Psoas muscle (tissue), 8 donors: Measurements from ENCODE around the gene DDTL. TPM values are rescaled to one million over a fixed set of nuclear protein-coding genes. Genes with fewer than 3 reads are reported as not detected.
A peak's percentile ranks its signal among the peaks of the same experiment; 100 is the strongest.
"Not testable (repeated sequence)": the region's sequence is repeated elsewhere in the genome, so short reads cannot be mapped to it uniquely, and the experiment has no call there.

Source experiments
- ATAC-seq, 4 donors: fragments of 200-7000 bp; cut with Tn5 transposase; one replicate each; pipeline ENCODE4 v1.9.1; 2020; ENCODE audit warnings: moderate library complexity in 3 of 4, mild to moderate bottlenecking in 2 of 4
- DNase-seq, 2 donors: peaks; one replicate each; pipeline ENCODE4 v3.0.0-alpha.2; 2020
- H3K27ac ChIP-seq: fragments of 200-600 bp; one replicate; pipeline ENCODE4 v1.8.0; 2022
- H3K27me3 ChIP-seq, 3 donors: fragments of 200-600 bp in 1 of 3; one replicate each; pipeline versions ENCODE4 v1.6.1 to v1.8.0; 2013 to 2022; ENCODE audit warnings: low read length in 2 of 3, mild to moderate bottlenecking in 2 of 3, moderate library complexity in 1 of 3; ENCODE audit not compliant: insufficient read depth in 3 of 3
- H3K36me3 ChIP-seq, 2 donors: fragments of 200-600 bp in 1 of 2; one replicate each; pipeline versions ENCODE4 v1.6.1 to v1.8.0; 2013 to 2022; ENCODE audit warnings: low read depth in 1 of 2, mild to moderate bottlenecking in 1 of 2, moderate library complexity in 1 of 2; ENCODE audit not compliant: insufficient read depth in 1 of 2
- H3K4me1 ChIP-seq: fragments of 200-600 bp; one replicate; pipeline ENCODE4 v1.8.0; 2022
- H3K4me3 ChIP-seq: fragments of 200-600 bp; one replicate; pipeline ENCODE4 v1.8.0; 2022; ENCODE audit warnings: mild to moderate bottlenecking
- H3K9me3 ChIP-seq: fragments of 200-600 bp; one replicate; pipeline ENCODE4 v1.8.0; 2022
- WGBS, 3 donors: extraction: QIAGEN DNeasy Blood & Tissue Kit; methylation state at CpG; one replicate each; pipeline versions ENCODE4 v1.1.6 to v1.1.7; 2013; 5-methylcytosine and 5-hydroxymethylcytosine counted together
- intact Hi-C, 2 donors: fragments of 100-400 bp; cut with DNase I; formaldehyde crosslinking; loops; one replicate each; pipeline versions ENCODE4 v1.11.0 to v1.14.2; 2022
- long read RNA-seq, 2 donors: library from polyadenylated mRNA; unstranded; transcript quantifications; one replicate each; pipeline ENCODE4 v2.0.0, GENCODE V29; 2021
- polyA plus RNA-seq, 3 donors: library from polyadenylated mRNA; stranded (reverse); fragments of 200-250 nt; gene quantifications; one replicate each; pipeline ENCODE4 v1.2.3, GENCODE V29; 2013
- total RNA-seq, 4 donors: library from RNA; stranded (reverse); fragmentation: NEBNext Ultra II Directional in 2 of 4; extraction: Animal tissue kit (Norgen Biotek cat#: 25700) in 2 of 4; gene quantifications; one replicate each; pipeline versions ENCODE4 v1.2.1 to v1.2.4, GENCODE V29; 2021 to 2023
- TF ChIP-seq, protein P1 (sequence below): fragments of 200-600 bp; IDR thresholded peaks from one replicate; pipeline ENCODE4 v1.8.0; 2022; ENCODE audit warnings: antibody characterized with exemption
- donor health status: healthy with polysubstance abuse.
- donor health status: DM: no; HTN: no; CAD: no; lungs with moderate emphysema.
- donor health status: Bipolar disorder and iron deficiency.
- donor health status: healthy.
- donor health status: DM: yes; HTN: yes; CAD: no.
- donor health status: DM: no; HTN: no; CAD: no.
- donor health status: DM: no; HTN: no; CAD: no.
- donor health status: DM: yes; HTN: yes; CAD: no.

The DDTL gene
- 1 to 10 TPM in 1 of 4 donors, under 1 TPM in 3; 0.77 to 2.4 (median 0.96) TPM for total RNA-seq
- polyA plus RNA-seq = 1 to 10 TPM in 2 of 3 donors, under 1 TPM in 1; 0.94 to 6.6 (median 1.6) TPM
- long read RNA-seq, donor 1 = 0 reads
- long read RNA-seq, donor 2, partial matches to known transcripts = 1 of 5 reads
- long read RNA-seq, donor 2, other reads (novel, unspliced or antisense) = 1 of 5 reads

DNA sequence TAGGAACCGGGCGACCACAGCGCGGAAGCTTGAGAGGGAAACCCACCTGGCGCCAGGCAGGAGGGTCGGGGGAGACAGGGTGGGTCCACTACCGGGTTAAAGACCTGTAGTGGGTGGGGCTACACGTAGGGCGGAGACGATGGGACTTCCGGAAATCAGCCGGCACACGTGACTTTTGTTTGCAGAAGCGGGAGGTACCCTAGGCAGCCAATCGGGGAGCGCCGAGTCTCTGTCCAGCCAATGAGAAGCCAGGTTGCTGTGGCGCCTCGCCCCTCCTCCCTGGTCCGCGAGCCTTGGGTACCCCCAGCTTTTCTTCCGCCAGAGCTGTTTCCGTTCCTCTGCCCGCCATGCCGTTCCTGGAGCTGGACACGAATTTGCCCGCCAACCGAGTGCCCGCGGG is at the start of gene DDTL:
Gene DDTL (plus strand): TSS at position 321 of the 400 bp plus-strand sequence. CDS start 27 bp downstream, at position 348.
- H3K27ac ChIP-seq, DNase-seq, intact Hi-C loops, H3K4me3 ChIP-seq, H3K9me3 ChIP-seq, H3K27me3 ChIP-seq, H3K4me1 ChIP-seq: not testable (repeated sequence)
- H3K36me3 ChIP-seq = peaks cover 0 to 26% of the 10 kb centered on the region in 2 donors
- WGBS, 3 donors = no CpG with 5 or more reads among the region's 30 CpGs
- peak; percentile 96 to 98 (median 98) for ATAC-seq

DNA sequence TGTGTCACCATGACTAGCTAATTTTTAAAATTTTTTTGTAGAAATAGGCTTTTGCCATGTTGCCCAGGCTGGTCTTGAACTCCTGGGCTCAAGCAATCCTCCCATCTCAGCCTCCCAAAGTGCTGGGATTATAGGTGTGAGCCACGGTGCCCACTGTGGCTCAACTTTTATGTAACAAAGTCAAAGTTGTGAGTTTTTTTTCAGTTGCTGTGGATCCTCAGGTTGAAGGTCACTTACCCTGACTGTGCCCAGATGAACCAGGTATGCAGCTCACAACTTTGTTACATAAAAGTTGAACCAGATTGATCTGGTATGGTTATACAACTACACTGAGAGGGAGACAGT is 46.4 kb upstream of the DDTL start:
- H3K36me3 ChIP-seq, ATAC-seq, H3K9me3 ChIP-seq, intact Hi-C loops, DNase-seq, H3K4me1 ChIP-seq, H3K4me3 ChIP-seq, H3K27me3 ChIP-seq, H3K27ac ChIP-seq: not testable (repeated sequence)
- WGBS, 3 donors = 88 to 100% (median 89%) methylated on average over 1 of the region's 1 CpG

DNA sequence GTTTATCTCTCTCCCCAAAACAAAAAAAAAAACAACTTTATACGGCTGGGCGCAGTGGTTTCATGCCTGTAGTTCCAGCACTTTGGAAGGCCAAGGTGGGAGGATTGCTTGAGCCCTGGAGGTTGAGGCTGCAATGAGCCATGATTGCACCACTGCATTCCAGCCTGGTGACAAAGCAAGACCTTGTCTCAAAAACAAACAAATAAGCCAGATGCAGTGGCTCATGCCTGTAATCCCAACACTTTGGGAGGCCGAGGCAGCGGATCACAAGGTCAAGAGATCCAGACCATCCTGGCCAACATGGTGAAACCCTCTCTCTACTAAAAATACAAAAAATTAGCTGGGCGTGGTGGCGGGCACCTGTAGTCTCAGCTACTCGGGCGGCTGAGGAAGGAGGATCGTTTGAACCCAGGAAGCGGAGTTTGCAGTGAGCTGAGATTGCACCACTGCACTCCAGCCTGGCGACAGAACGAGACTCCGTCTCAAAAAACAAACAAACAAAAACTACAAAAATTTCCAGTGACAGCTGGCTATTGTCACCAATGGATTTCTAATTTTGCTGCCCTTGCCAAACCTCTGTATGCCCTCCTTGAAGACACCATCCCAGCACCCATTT is 45.0 kb upstream of the DDTL start:
- peak in 1 of 2 donors; percentile 31 for DNase-seq
- H3K27ac ChIP-seq, H3K4me1 ChIP-seq, intact Hi-C loops, H3K27me3 ChIP-seq, ATAC-seq, H3K36me3 ChIP-seq, H3K4me3 ChIP-seq: not testable (repeated sequence)
- H3K9me3 ChIP-seq = peaks cover 14% of the 10 kb centered on the region
- 82 to 91% (median 88%) methylated on average over 13 of the region's 13 CpGs for WGBS, 3 donors

DNA sequence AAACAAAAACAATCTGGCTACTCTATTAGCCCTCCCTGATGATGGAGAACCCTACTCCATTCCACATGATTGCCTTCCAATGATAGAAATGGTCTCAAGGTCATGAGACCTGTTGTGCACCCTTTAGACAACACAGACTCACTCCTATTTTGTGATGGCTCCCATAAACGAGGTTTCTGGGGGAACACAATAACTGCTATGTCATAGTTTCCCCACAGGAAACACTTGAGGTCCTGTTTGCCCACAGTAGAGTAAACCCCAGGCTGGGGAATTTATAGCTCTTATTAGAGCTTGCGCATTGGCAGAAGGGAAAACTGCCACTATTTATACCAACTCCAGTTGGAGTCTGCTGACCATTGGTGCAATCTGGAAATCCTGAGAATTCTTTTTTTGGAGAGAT is 43.8 kb upstream of the DDTL start:
- ATAC-seq (no peak), DNase-seq (no peak)
- Histone ChIP-seq H3K4me3 (no peak overlapping the region), H3K4me1 (no peaks in the 10 kb centered on the region), H3K9me3 (peaks cover 14% of the 10 kb centered on the region), H3K27ac (no peak overlapping the region), H3K27me3 (no peaks in the 10 kb centered on the region), H3K36me3 (no peaks in the 10 kb centered on the region)
- TF ChIP-seq, protein P1, sequence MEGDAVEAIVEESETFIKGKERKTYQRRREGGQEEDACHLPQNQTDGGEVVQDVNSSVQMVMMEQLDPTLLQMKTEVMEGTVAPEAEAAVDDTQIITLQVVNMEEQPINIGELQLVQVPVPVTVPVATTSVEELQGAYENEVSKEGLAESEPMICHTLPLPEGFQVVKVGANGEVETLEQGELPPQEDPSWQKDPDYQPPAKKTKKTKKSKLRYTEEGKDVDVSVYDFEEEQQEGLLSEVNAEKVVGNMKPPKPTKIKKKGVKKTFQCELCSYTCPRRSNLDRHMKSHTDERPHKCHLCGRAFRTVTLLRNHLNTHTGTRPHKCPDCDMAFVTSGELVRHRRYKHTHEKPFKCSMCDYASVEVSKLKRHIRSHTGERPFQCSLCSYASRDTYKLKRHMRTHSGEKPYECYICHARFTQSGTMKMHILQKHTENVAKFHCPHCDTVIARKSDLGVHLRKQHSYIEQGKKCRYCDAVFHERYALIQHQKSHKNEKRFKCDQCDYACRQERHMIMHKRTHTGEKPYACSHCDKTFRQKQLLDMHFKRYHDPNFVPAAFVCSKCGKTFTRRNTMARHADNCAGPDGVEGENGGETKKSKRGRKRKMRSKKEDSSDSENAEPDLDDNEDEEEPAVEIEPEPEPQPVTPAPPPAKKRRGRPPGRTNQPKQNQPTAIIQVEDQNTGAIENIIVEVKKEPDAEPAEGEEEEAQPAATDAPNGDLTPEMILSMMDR = no peak
- WGBS, 3 donors = 54 to 76% (median 67%) methylated on average over 2 of the region's 2 CpGs
- intact Hi-C loops = no loop called here

DNA sequence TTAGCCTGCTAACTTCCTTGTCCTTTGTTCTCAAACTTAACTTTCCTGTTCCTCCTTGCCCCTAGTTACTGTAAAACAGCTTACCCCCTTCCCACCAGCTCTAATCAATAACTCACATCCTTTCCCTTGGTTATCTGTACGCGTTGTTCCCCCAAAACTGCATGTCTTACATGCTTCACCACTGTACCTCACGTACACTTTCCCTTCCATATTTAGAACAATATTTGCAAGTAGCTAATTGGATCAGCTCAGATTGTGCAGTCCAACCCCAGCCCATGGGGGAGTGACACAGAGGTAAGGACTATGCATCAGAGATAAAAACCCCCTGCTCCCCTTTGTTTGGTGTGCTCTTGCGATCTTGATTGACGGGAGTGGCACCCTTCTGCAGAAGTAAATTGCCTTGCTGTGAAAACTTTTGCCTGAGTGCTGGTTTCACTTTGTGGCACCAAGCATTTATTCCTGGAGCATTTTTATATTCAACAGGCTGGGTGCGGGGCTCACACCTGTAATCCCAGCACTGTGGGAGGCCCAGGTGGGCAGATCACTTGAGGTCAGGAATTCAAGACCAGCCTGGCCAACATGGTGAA is 41.6 kb upstream of the DDTL start:
- no peak for DNase-seq
- ATAC-seq = no peak
- WGBS, 3 donors = 79 to 91% (median 90%) methylated on average over 6 of the region's 6 CpGs
- Histone ChIP-seq H3K4me1 (no peaks in the 10 kb centered on the region), H3K27me3 (no peaks in the 10 kb centered on the region), H3K4me3 (no peak overlapping the region), H3K9me3 (peaks cover 14% of the 10 kb centered on the region), H3K36me3 (no peaks in the 10 kb centered on the region), H3K27ac (no peak overlapping the region)
- intact Hi-C loops = no loop called here
- TF ChIP-seq, protein P1 = no peak

DNA sequence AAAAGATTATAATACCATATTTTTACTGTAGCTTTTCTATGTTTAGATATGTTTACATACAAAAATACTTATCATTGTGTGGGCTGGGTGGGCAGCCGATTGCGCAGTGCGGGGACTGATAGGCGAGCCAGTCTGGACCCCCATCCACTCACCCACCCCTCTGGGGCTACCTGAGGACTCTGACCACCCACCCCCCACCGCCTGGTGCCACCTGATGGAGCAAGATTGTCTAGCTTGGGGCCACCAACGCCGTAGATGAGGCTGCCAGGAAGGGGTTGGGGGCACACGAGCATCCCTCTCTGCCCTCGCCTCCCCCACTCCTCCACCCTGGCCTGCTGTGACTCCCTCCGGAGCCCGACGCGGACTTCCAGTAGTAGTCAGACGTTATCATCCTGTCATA is 40.1 kb upstream of the DDTL start:
- intact Hi-C loops = no loop called here
- Histone ChIP-seq H3K27ac (no peak overlapping the region), H3K27me3 (no peaks in the 10 kb centered on the region), H3K9me3 (peaks cover 14% of the 10 kb centered on the region), H3K4me3 (no peak overlapping the region), H3K36me3 (no peaks in the 10 kb centered on the region), H3K4me1 (no peaks in the 10 kb centered on the region)
- TF ChIP-seq, protein P1 = no peak
- WGBS, 3 donors = 74 to 78% (median 77%) methylated on average over 14 of the region's 14 CpGs
- no peak for DNase-seq
- no peak for ATAC-seq
